GM18867 (cell line): ENCODE measurements around the gene KNTC1.
"Not testable (repeated sequence)": the region's sequence is repeated elsewhere in the genome, so short reads cannot be mapped to it uniquely, and the experiment has no call there.

ENCODE experiments used
- ATAC-seq: cut with Tn5 transposase; IDR thresholded peaks from one replicate; pipeline ENCODE4 v1.9.1; 2021; ENCODE audit warnings: mild to moderate bottlenecking, moderate library complexity; ENCODE audit not compliant: unreplicated experiment

Gene KNTC1

GRCh38 chr12:122643207-122643805 lies 116.3 kb downstream of the KNTC1 start:
- ATAC-seq = no peak

GRCh38 chr12:122646517-122647217 lies 119.6 kb downstream of the KNTC1 start:
- ATAC-seq = peak; percentile 81

- ATAC-seq = no peak
These were observed 124.6 kb downstream of the KNTC1 start for GRCh38 chr12:122651520-122652224.

GRCh38 chr12:122653291-122653690 lies 126.2 kb downstream of the KNTC1 start:
- not testable (repeated sequence) for ATAC-seq

GRCh38 chr12:122656298-122656697 lies 129.2 kb downstream of the KNTC1 start:
- no peak for ATAC-seq

- ATAC-seq = no peak
These were observed 132.5 kb downstream of the KNTC1 start for GRCh38 chr12:122659579-122659978.

- no peak for ATAC-seq
These were observed 134.2 kb downstream of the KNTC1 start for GRCh38 chr12:122661246-122661645.

- no peak for ATAC-seq
These were observed 134.9 kb downstream of the KNTC1 start for GRCh38 chr12:122661938-122662337.

GRCh38 chr12:122665349-122665748 lies 138.3 kb downstream of the KNTC1 start:
- ATAC-seq = no peak

GRCh38 chr12:122665759-122666158 lies 138.7 kb downstream of the KNTC1 start:
- ATAC-seq = no peak

GRCh38 chr12:122668268-122668667 lies 141.2 kb downstream of the KNTC1 start:
- no peak for ATAC-seq

GRCh38 chr12:122669397-122670070 lies 142.5 kb downstream of the KNTC1 start:
- ATAC-seq = no peak

GRCh38 chr12:122672515-122672914 lies 145.5 kb downstream of the KNTC1 start:
- no peak for ATAC-seq
